ENCODE data around the gene UBL4B.

- TF ChIP-seq EZH2 (IDR thresholded peaks at IDR 0.05; ENCODE audit: low read length, unreplicated experiment) (no peak), CTCF (conservative IDR thresholded peaks at IDR 0.05; ENCODE audit: low read depth, low read length) (no peak)
Observed at GRCh38 chr1:110153407-110153950, 41.2 kb downstream of the UBL4B start.
